Measurements from ENCODE around the gene PAQR3.

DNA sequence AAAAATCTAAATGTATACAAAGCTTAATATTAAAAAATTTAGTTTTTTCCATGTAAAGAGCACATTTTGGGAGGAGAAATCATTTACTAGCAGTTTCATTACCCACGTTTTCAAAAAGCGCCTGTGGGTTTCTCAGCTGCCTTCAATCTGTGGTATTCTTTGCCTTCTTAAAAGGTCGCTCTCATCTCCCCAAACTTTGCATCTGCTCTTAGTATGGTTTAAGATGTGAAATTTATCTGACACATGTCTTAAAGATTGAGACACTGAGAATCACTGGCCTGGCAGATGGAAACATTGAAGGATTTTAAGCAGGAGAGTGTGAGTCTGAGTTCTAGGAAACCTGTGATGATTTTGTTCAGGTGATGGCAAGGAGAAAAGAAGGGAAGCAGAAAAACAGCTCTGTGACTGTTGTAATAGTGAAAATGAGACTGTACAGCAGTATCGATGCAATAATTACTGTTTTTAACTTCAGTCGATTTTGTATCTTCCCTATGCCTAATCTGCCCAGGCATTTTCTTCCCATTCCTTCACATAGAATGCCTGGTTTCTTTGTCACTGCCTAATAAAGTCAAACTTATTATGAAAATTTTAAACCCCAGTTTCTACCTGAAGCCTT lies 75.9 kb downstream of the PAQR3 start:
- no peak for TF ChIP-seq SIN3A (IDR thresholded peaks at IDR 0.05; ENCODE audit: borderline replicate concordance, insufficient read depth, low read depth, low read length)
- TF ChIP-seq, protein P1, sequence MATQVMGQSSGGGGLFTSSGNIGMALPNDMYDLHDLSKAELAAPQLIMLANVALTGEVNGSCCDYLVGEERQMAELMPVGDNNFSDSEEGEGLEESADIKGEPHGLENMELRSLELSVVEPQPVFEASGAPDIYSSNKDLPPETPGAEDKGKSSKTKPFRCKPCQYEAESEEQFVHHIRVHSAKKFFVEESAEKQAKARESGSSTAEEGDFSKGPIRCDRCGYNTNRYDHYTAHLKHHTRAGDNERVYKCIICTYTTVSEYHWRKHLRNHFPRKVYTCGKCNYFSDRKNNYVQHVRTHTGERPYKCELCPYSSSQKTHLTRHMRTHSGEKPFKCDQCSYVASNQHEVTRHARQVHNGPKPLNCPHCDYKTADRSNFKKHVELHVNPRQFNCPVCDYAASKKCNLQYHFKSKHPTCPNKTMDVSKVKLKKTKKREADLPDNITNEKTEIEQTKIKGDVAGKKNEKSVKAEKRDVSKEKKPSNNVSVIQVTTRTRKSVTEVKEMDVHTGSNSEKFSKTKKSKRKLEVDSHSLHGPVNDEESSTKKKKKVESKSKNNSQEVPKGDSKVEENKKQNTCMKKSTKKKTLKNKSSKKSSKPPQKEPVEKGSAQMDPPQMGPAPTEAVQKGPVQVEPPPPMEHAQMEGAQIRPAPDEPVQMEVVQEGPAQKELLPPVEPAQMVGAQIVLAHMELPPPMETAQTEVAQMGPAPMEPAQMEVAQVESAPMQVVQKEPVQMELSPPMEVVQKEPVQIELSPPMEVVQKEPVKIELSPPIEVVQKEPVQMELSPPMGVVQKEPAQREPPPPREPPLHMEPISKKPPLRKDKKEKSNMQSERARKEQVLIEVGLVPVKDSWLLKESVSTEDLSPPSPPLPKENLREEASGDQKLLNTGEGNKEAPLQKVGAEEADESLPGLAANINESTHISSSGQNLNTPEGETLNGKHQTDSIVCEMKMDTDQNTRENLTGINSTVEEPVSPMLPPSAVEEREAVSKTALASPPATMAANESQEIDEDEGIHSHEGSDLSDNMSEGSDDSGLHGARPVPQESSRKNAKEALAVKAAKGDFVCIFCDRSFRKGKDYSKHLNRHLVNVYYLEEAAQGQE (IDR thresholded peaks at IDR 0.05; ENCODE audit: insufficient read depth in 1 of 2, low read depth in 2 of 2, low read length in 1 of 2) = no peak
- TF ChIP-seq CTCF (IDR thresholded peaks at IDR 0.05) = no peak
- TF ChIP-seq TCF7L2 (IDR thresholded peaks at IDR 0.05; ENCODE audit: low read depth, low read length) = no peak
